K562 (cell line): Measurements from ENCODE around the gene PAX8. TPM values are rescaled to one million over a fixed set of nuclear protein-coding genes. Genes with fewer than 3 reads are reported as not detected.

ENCODE experiments used
- ARID3A ChIP-seq: IDR thresholded peaks from 2 replicates; pipeline ENCODE4 v1.6.1; 2012; ENCODE audit warnings: low read depth, low read length, improper control_type of control experiment, borderline replicate concordance
- CBX5 ChIP-seq: IDR thresholded peaks from 2 replicates; pipeline ENCODE4 v1.6.1; 2014; ENCODE audit warnings: low read depth, borderline replicate concordance
- E2F3 ChIP-seq: fragments of 250-450 bp; sonication (Bioruptor Pico); IDR thresholded peaks from 2 replicates; pipeline ENCODE4 v1.4.0; 2020; ENCODE audit warnings: mild to moderate bottlenecking
- ETV6 ChIP-seq, 3 experiments: fragments of 150-350 bp in 1 of 3; sonication (generic) in 1 of 3; formaldehyde crosslinking in 1 of 3; IDR thresholded peaks; 2 replicates each; pipeline versions ENCODE4 v1.6.1 to v1.8.0; 2014 to 2022; ENCODE audit warnings: borderline replicate concordance in 2 of 3, low read depth in 2 of 3, antibody characterized with exemption in 1 of 3, low read length in 1 of 3, mild to moderate bottlenecking in 1 of 3, missing genetic modification reagents in 1 of 3
- HDAC8 ChIP-seq: fragments of 450-650 bp; IDR thresholded peaks from 2 replicates; pipeline ENCODE4 v1.6.1; 2016; ENCODE audit warnings: mild to moderate bottlenecking, missing genetic modification characterization, moderate library complexity, missing compliant biosample characterization
- HIVEP1 ChIP-seq: fragments of 250-450 bp; sonication (Bioruptor Pico); IDR thresholded peaks from 2 replicates; pipeline ENCODE4 v1.4.0; 2020; ENCODE audit warnings: mild to moderate bottlenecking
- HLTF ChIP-seq: fragments of 450-650 bp; IDR thresholded peaks from 2 replicates; pipeline ENCODE4 v1.6.1; 2016
- KDM5B ChIP-seq: fragments of 200-600 bp; sonication (generic); IDR thresholded peaks from 2 replicates; pipeline ENCODE4 v1.6.1; 2012; ENCODE audit warnings: low read depth, mild to moderate bottlenecking, moderate library complexity, low read length, control low read depth, inconsistent platforms; ENCODE audit not compliant: insufficient replicate concordance
- MCM5 ChIP-seq: fragments of 450-650 bp; IDR thresholded peaks from 2 replicates; pipeline ENCODE4 v1.6.1; 2016; ENCODE audit warnings: low read depth
- NCOA4 ChIP-seq: fragments of 450-650 bp; IDR thresholded peaks from 2 replicates; pipeline ENCODE4 v1.6.1; 2018; ENCODE audit warnings: mild to moderate bottlenecking; ENCODE audit not compliant: partially characterized antibody
- NFE2L1 ChIP-seq: fragments of 450-650 bp; IDR thresholded peaks from 2 replicates; pipeline ENCODE4 v1.6.1; 2016; ENCODE audit warnings: missing genetic modification characterization, low read depth, mild to moderate bottlenecking, missing compliant biosample characterization, moderate library complexity, borderline replicate concordance
- OTX1 ChIP-seq: fragments of 450-650 bp; formaldehyde crosslinking; IDR thresholded peaks from 2 replicates; pipeline ENCODE4 v1.4.0; 2022; ENCODE audit warnings: mild to moderate bottlenecking
- RBFOX2 ChIP-seq: fragments of 200-400 bp; formaldehyde crosslinking; IDR thresholded peaks from 2 replicates; pipeline ENCODE4 v1.6.1; 2017; ENCODE audit warnings: low read depth, mild to moderate bottlenecking, low read length, moderate library complexity
- SAP30 ChIP-seq: fragments of 200-600 bp; sonication (generic); IDR thresholded peaks from 2 replicates; pipeline ENCODE4 v1.6.1; 2012; ENCODE audit warnings: borderline replicate concordance, low read depth, mild to moderate bottlenecking, moderate library complexity, low read length, control low read depth, inconsistent platforms; ENCODE audit not compliant: insufficient read depth, poor library complexity, severe bottlenecking
- ZNF124 ChIP-seq: sonication (generic); formaldehyde crosslinking; IDR thresholded peaks from 2 replicates; pipeline ENCODE4 v1.8.1; 2022; ENCODE audit warnings: missing genetic modification reagents
- ZNF318 ChIP-seq, 2 experiments: fragments of 450-650 bp; IDR thresholded peaks; 2 replicates each; pipeline ENCODE4 v1.6.1; 2016; ENCODE audit warnings: mild to moderate bottlenecking in 2 of 2, borderline replicate concordance in 1 of 2, low read depth in 1 of 2, moderate library complexity in 1 of 2
- polyA plus RNA-seq, 8 experiments: library from polyadenylated mRNA; depleted of rRNA in 4 of 8; stranded (reverse) in 5 of 8; unstranded in 3 of 8; fragments of >200 nt; fragmentation: Nextera tagmentation in 2 of 8; fragmentation: Illumina TruSeq in 1 of 8; extraction: Ambion mirVana in 2 of 8; extraction: Trizol in 1 of 8; gene quantifications; 2 replicates each; pipeline versions ENCODE4 v1.2.1 to v1.2.3, GENCODE V29; 2011 to 2014; ENCODE audit warnings: inconsistent platforms in 1 of 8, missing spikeins in 1 of 8
- total RNA-seq, 7 experiments: library from RNA; depleted of rRNA in 6 of 7; stranded (reverse); fragments of >200 nt in 6 of 7; fragmentation: Illumina TruSeq in 2 of 7; extraction: Trizol in 2 of 7; gene quantifications; 2 replicates each; pipeline versions ENCODE4 v1.2.1 to v1.2.3, GENCODE V29; 2011 to 2021; ENCODE audit warnings: low replicate concordance in 1 of 7

The PAX8 gene
- total and polyA plus RNA-seq, 9 of the 15 experiments (the other 6 are each of a cell fraction or from before 2014, with no cell fraction given), result 0.13 to 2.1 (median 0.51) TPM

GRCh38 chr2:113240915-113241911, 37.5 kb downstream of the PAX8 start (continued):
- TF ChIP-seq NFE2L1 (tag) (no peak), SAP30 (no peak), E2F3 (no peak), HDAC8 (tag) (no peak), ETV6 (IDR thresholded peaks at IDR 0.05; ENCODE audit: borderline replicate concordance in 1 of 2, low read depth in 2 of 2, low read length in 1 of 2) (no peak), ETV6 (CRISPR knock-in tag; IDR thresholded peaks at IDR 0.05; ENCODE audit: borderline replicate concordance) (no peak), NCOA4 (no peak), CBX5 (no peak), HLTF (no peak), ZNF318 (IDR thresholded peaks at IDR 0.05; ENCODE audit: borderline replicate concordance in 1 of 2, low read depth in 1 of 2) (peak in 1 of 2 experiments; percentile 35; a peak in 1 of 4 replicates), KDM5B (no peak), HIVEP1 (CRISPR knock-in tag) (no peak), RBFOX2 (no peak), OTX1 (no peak), MCM5 (no peak), ZNF124 (no peak), ARID3A (no peak)
